Natural killer cell (primary cell): ENCODE measurements around the gene MAPK8. TPM values are rescaled to one million over a fixed set of nuclear protein-coding genes. Genes with fewer than 3 reads are reported as not detected.

Source experiments
- ATAC-seq, 3 donors: fragments of 150-1000 bp in 2 of 3; fragments of 200-7000 bp in 1 of 3; cut with Tn5 transposase; 1 replicate in 1 of 3; 2 replicates in 2 of 3; pipeline ENCODE4 v1.10.0; 2021; ENCODE audit warnings: mild to moderate bottlenecking in 2 of 3, moderate library complexity in 2 of 3
- DNase-seq, 2 donors: peaks; one replicate each; pipeline versions ENCODE4 v3.0.0 to v3.0.0-alpha.2; 2013 to 2021; ENCODE audit warnings: mixed read lengths in 1 of 2
- H3K27ac ChIP-seq: one replicate; pipeline ENCODE4 v1.5.1; 2013; ENCODE audit warnings: mild to moderate bottlenecking, low read length
- H3K27me3 ChIP-seq: one replicate; pipeline ENCODE4 v1.6.1; 2013; ENCODE audit warnings: low read length; ENCODE audit not compliant: control insufficient read depth, insufficient read depth
- H3K36me3 ChIP-seq: one replicate; pipeline ENCODE4 v1.6.1; 2013; ENCODE audit warnings: low read length; ENCODE audit not compliant: control insufficient read depth, insufficient read depth
- H3K4me1 ChIP-seq: one replicate; pipeline ENCODE4 v1.6.1; 2013; ENCODE audit warnings: low read length; ENCODE audit not compliant: control insufficient read depth, insufficient read depth
- H3K4me3 ChIP-seq: one replicate; pipeline ENCODE4 v1.5.1; 2013; ENCODE audit warnings: low read length
- H3K9me3 ChIP-seq: one replicate; pipeline ENCODE4 v1.6.1; 2013; ENCODE audit warnings: low read length; ENCODE audit not compliant: control insufficient read depth, insufficient read depth
- H3K27ac Mint-ChIP-seq, 2 donors: one replicate each; pipeline ENCODE4 v1.8.0; 2022; ENCODE audit warnings: mild to moderate bottlenecking in 2 of 2, mixed read lengths in 2 of 2, moderate library complexity in 1 of 2
- H3K27me3 Mint-ChIP-seq, 2 donors: one replicate each; pipeline ENCODE4 v1.8.0; 2022; ENCODE audit warnings: low read depth in 2 of 2, mixed read lengths in 2 of 2
- H3K36me3 Mint-ChIP-seq: one replicate; pipeline ENCODE4 v1.8.0; 2022; ENCODE audit warnings: mixed read lengths
- H3K4me1 Mint-ChIP-seq, 2 donors: one replicate each; pipeline ENCODE4 v1.8.0; 2022; ENCODE audit warnings: mixed read lengths in 2 of 2
- H3K4me3 Mint-ChIP-seq: one replicate; pipeline ENCODE4 v1.8.0; 2022; ENCODE audit warnings: mild to moderate bottlenecking, moderate library complexity, mixed read lengths
- H3K9me3 Mint-ChIP-seq, 2 donors: one replicate each; pipeline ENCODE4 v1.8.0; 2022; ENCODE audit warnings: mixed read lengths in 2 of 2
- WGBS: methylation state at CpG from one replicate; pipeline ENCODE4 v1.1.7; 2013; ENCODE audit warnings: missing lambda C conversion rate; ENCODE audit not compliant: insufficient coverage; 5-methylcytosine and 5-hydroxymethylcytosine counted together
- intact Hi-C: fragments of 100-400 bp; cut with micrococcal nuclease; formaldehyde crosslinking; loops from one replicate; pipeline ENCODE4 v1.14.2; 2022
- total RNA-seq, 4 donors: library from RNA; stranded (reverse); fragments of 120-200 nt in 1 of 4; gene quantifications; one replicate each; pipeline versions ENCODE4 v1.2.3 to v1.2.4, GENCODE V29; 2013 to 2022
- TF ChIP-seq, protein P1 (sequence below): fragments of 200-600 bp; IDR thresholded peaks from one replicate; pipeline ENCODE4 v1.8.0; 2022; ENCODE audit warnings: antibody characterized with exemption

Gene MAPK8
- total RNA-seq, 3 donors from 2014 or later (not counting 1 experiment from before 2014, with no cell fraction given), result 37.3 to 44.5 (median 40.8) TPM

DNA sequence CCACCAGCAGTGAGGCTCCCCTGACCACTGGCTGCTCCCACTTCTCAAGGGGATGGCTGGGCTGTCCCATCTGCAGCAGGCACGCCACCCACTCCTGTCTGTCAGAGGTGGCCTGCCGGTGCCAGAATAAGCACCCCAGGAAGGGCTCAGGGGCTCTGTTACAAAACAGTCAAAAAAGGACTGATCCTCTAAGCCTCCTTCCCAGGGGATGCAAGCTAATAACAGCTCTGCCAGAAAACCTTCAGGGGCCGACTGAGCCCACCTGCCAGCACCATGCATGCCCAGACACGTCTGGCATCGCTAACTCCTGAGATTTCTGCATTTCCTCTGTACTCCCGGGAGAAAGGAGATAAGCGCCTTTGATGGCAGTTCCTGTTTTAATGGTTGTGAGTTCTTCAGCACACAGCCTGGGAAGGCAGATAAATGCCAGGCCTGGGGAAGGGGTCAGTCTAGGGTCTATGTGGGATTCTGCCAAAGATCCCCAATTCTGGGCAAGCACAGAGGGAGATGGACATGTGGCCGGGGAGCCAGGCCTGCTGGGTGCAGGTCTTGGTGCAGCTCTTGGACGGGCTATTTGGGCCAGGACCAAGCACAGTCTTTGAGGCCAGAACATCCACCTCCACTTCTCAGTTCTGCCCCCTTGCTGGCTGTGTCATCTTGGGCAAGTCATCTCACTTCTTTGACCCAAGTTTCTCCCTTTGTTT is 170.0 kb downstream of the MAPK8 start:
- no peaks in the 10 kb centered on the region for H3K36me3 Mint-ChIP-seq
- Histone ChIP-seq H3K9me3 (no peaks in the 10 kb centered on the region), H3K4me1 (no peaks in the 10 kb centered on the region), H3K4me3 (no peak overlapping the region), H3K27me3 (no peaks in the 10 kb centered on the region), H3K36me3 (no peaks in the 10 kb centered on the region), H3K27ac (no peak overlapping the region)
- H3K27me3 Mint-ChIP-seq, result peaks cover 11 to 25% of the 10 kb centered on the region in 2 donors
- 48% methylated on average over 9 of the region's 9 CpGs for WGBS
- TF ChIP-seq, protein P1, sequence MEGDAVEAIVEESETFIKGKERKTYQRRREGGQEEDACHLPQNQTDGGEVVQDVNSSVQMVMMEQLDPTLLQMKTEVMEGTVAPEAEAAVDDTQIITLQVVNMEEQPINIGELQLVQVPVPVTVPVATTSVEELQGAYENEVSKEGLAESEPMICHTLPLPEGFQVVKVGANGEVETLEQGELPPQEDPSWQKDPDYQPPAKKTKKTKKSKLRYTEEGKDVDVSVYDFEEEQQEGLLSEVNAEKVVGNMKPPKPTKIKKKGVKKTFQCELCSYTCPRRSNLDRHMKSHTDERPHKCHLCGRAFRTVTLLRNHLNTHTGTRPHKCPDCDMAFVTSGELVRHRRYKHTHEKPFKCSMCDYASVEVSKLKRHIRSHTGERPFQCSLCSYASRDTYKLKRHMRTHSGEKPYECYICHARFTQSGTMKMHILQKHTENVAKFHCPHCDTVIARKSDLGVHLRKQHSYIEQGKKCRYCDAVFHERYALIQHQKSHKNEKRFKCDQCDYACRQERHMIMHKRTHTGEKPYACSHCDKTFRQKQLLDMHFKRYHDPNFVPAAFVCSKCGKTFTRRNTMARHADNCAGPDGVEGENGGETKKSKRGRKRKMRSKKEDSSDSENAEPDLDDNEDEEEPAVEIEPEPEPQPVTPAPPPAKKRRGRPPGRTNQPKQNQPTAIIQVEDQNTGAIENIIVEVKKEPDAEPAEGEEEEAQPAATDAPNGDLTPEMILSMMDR, result no peak
- no peak overlapping the region for H3K4me3 Mint-ChIP-seq
- DNase-seq (peak in 1 of 2 donors; percentile 9), ATAC-seq (no peak)
- no peak overlapping the region for H3K27ac Mint-ChIP-seq
- H3K9me3 Mint-ChIP-seq, result no peaks in the 10 kb centered on the region
- no peaks in the 10 kb centered on the region for H3K4me1 Mint-ChIP-seq
- intact Hi-C loops, result no loop called here

DNA sequence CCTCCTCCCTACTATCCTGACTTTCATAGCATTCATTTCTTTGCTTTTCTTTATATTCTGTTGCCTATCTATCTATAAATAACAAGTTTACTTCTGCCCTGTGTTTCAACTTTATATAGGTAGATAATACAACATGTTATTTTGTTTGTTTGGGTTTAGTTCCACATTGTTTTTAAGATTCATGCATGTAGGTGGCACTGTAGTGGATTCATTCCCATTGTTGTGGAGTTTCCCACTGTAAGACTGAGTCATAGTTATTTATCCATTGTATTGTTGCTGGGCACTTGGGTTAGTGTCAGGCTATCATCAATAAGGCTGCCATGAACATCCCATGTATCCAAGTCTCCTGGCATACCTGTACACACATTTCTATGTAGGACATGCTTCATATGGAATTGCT is 170.7 kb downstream of the MAPK8 start:
- Histone ChIP-seq H3K4me3 (no peak overlapping the region), H3K9me3 (no peaks in the 10 kb centered on the region), H3K27me3 (no peaks in the 10 kb centered on the region), H3K36me3 (no peaks in the 10 kb centered on the region), H3K4me1 (no peaks in the 10 kb centered on the region), H3K27ac (no peak overlapping the region)
- intact Hi-C loops, result no loop called here
- no peaks in the 10 kb centered on the region for H3K9me3 Mint-ChIP-seq
- ATAC-seq (no peak), DNase-seq (no peak)
- no peaks in the 10 kb centered on the region for H3K36me3 Mint-ChIP-seq
- TF ChIP-seq, protein P1, result no peak
- no peak overlapping the region for H3K4me3 Mint-ChIP-seq
- H3K4me1 Mint-ChIP-seq, result no peaks in the 10 kb centered on the region
- peaks cover 11 to 25% of the 10 kb centered on the region in 2 donors for H3K27me3 Mint-ChIP-seq
- H3K27ac Mint-ChIP-seq, result no peak overlapping the region

DNA sequence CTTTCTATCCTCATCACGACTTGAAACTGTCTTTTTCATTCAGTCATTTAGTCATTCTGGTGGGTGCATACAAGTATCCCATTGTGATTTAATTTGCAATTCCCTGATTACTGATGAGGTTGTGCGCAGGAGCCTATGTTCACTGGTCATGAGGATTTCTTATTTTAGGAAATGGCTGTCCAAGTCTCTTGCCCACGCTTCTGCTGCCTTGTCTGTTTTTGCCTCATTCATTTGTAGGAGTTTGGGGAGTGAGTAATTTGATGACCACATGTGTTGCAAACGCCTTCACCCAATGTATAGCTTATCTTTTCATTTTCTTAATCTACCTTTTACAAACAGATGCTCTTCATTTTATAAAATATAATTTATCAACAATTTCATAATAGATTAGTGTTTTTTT is 171.1 kb downstream of the MAPK8 start:
- Histone ChIP-seq H3K4me3 (no peak overlapping the region), H3K27ac (no peak overlapping the region), H3K9me3 (no peaks in the 10 kb centered on the region), H3K27me3 (no peaks in the 10 kb centered on the region), H3K36me3 (no peaks in the 10 kb centered on the region), H3K4me1 (no peaks in the 10 kb centered on the region)
- WGBS, result 91% methylated on average over 3 of the region's 4 CpGs
- H3K4me3 Mint-ChIP-seq, result no peak overlapping the region
- ATAC-seq, result no peak
- H3K4me1 Mint-ChIP-seq, result no peaks in the 10 kb centered on the region
- TF ChIP-seq, protein P1, result no peak
- H3K27ac Mint-ChIP-seq, result no peak overlapping the region
- no peak for DNase-seq
- no peaks in the 10 kb centered on the region for H3K9me3 Mint-ChIP-seq
- intact Hi-C loops, result no loop called here
- H3K36me3 Mint-ChIP-seq, result no peaks in the 10 kb centered on the region
- peaks cover 11 to 25% of the 10 kb centered on the region in 2 donors for H3K27me3 Mint-ChIP-seq

DNA sequence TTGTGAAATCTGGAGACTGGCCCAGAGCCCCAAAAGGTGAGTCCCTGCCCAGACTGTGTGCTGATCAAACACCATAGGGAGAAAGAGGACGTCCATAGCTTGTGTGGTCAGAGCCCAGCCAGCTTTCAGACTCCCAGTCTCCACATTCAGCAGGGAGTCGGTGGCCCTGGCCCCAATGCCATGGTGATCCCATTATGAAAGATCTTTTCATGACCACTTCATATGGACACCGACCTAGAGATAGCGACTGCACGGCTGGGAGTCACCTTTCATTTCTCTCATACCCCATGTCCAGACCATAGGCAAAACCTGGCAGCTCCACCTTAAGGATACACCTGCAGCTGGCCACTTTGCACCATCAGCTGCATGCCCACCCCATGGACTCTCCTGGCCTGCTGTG is 172.0 kb downstream of the MAPK8 start:
- Histone ChIP-seq H3K27me3 (no peaks in the 10 kb centered on the region), H3K9me3 (no peaks in the 10 kb centered on the region), H3K4me1 (no peaks in the 10 kb centered on the region), H3K4me3 (no peak overlapping the region), H3K27ac (no peak overlapping the region), H3K36me3 (no peaks in the 10 kb centered on the region)
- H3K4me3 Mint-ChIP-seq, result no peak overlapping the region
- 85% methylated on average over 5 of the region's 5 CpGs for WGBS
- no peaks in the 10 kb centered on the region for H3K9me3 Mint-ChIP-seq
- H3K27me3 Mint-ChIP-seq, result peaks cover 13 to 27% of the 10 kb centered on the region in 2 donors
- TF ChIP-seq, protein P1, result no peak
- no peaks in the 10 kb centered on the region for H3K36me3 Mint-ChIP-seq
- no peak overlapping the region for H3K27ac Mint-ChIP-seq
- DNase-seq (no peak), ATAC-seq (no peak)
- H3K4me1 Mint-ChIP-seq, result no peaks in the 10 kb centered on the region
- intact Hi-C loops, result no loop called here
